ENCODE results near the gene SH3D21. TPM values are rescaled to one million over a fixed set of nuclear protein-coding genes. Genes with fewer than 3 reads are reported as not detected.
A peak's percentile ranks its signal among the peaks of the same experiment; 100 is the strongest.

The SH3D21 gene
- total RNA-seq, 3 donors from 2014 or later (not counting 1 experiment from before 2014, with no cell fraction given), result 1.9 to 2.6 (median 2.5) TPM

GRCh38 chr1:36352910-36353878 is 47.0 kb downstream of the SH3D21 start:
- no peaks in the 10 kb centered on the region for H3K27me3 ChIP-seq (ENCODE audit: control insufficient read depth, insufficient read depth, low read length)
- Mint-ChIP-seq H3K27me3 (ENCODE audit: low read depth in 2 of 2) (no peaks in the 10 kb centered on the region), H3K9me3 (no peaks in the 10 kb centered on the region), H3K4me3 (no peak overlapping the region), H3K27ac (peak overlapping the region in 1 of 2 donors; percentile 84), H3K36me3 (no peaks in the 10 kb centered on the region), H3K4me1 (peaks cover 0 to 28% of the 10 kb centered on the region in 2 donors)
- DNase-seq (no peak), ATAC-seq (no peak)
- intact Hi-C loops (cut with micrococcal nuclease), result no loop called here
- 84% methylated on average over 15 of the region's 15 CpGs for WGBS (ENCODE audit: insufficient coverage)
- no peak for TF ChIP-seq CTCF (IDR thresholded peaks at IDR 0.05)
- H3K36me3 ChIP-seq (ENCODE audit: control insufficient read depth, insufficient read depth, low read length), result peaks cover 57% of the 10 kb centered on the region
- H3K9me3 ChIP-seq (ENCODE audit: control insufficient read depth, insufficient read depth, low read length), result no peaks in the 10 kb centered on the region
- no peak overlapping the region for H3K27ac ChIP-seq (ENCODE audit: low read length)
- peaks cover 36% of the 10 kb centered on the region for H3K4me1 ChIP-seq (ENCODE audit: control insufficient read depth, insufficient read depth, low read length)
- H3K4me3 ChIP-seq (ENCODE audit: low read length), result no peak overlapping the region

- no peak for DNase-seq
- Mint-ChIP-seq H3K9me3 (no peaks in the 10 kb centered on the region), H3K4me1 (peaks cover 0 to 28% of the 10 kb centered on the region in 2 donors), H3K36me3 (no peaks in the 10 kb centered on the region), H3K27me3 (ENCODE audit: low read depth in 2 of 2) (no peaks in the 10 kb centered on the region), H3K4me3 (no peak overlapping the region), H3K27ac (peak overlapping the region in 1 of 2 donors; percentile 18)
- Histone ChIP-seq H3K36me3 (ENCODE audit: control insufficient read depth, insufficient read depth, low read length) (peaks cover 55% of the 10 kb centered on the region), H3K4me1 (ENCODE audit: control insufficient read depth, insufficient read depth, low read length) (peaks cover 25% of the 10 kb centered on the region), H3K27me3 (ENCODE audit: control insufficient read depth, insufficient read depth, low read length) (no peaks in the 10 kb centered on the region), H3K4me3 (ENCODE audit: low read length) (no peak overlapping the region), H3K9me3 (ENCODE audit: control insufficient read depth, insufficient read depth, low read length) (no peaks in the 10 kb centered on the region), H3K27ac (ENCODE audit: low read length) (no peak overlapping the region)
- no peak for TF ChIP-seq CTCF (IDR thresholded peaks at IDR 0.05)
- WGBS (ENCODE audit: insufficient coverage), result 98% methylated on average over 11 of the region's 11 CpGs
- intact Hi-C loops (cut with micrococcal nuclease), result no loop called here
- ATAC-seq, result no peak
These were observed 48.3 kb downstream of the SH3D21 start for GRCh38 chr1:36354486-36354885.

- no peaks in the 10 kb centered on the region for H3K36me3 Mint-ChIP-seq
- intact Hi-C loops (cut with micrococcal nuclease), result no loop called here
These were observed 49.6 kb downstream of the SH3D21 start for GRCh38 chr1:36355811-36356210.

More at GRCh38 chr1:36355811-36356210, 49.6 kb downstream of the SH3D21 start:
- ATAC-seq, result no peak
- Mint-ChIP-seq H3K27me3 (ENCODE audit: low read depth in 2 of 2) (no peaks in the 10 kb centered on the region), H3K4me3 (no peak overlapping the region), H3K9me3 (no peaks in the 10 kb centered on the region), H3K4me1 (peaks cover 0 to 19% of the 10 kb centered on the region in 2 donors), H3K27ac (no peak overlapping the region)
- TF ChIP-seq CTCF (IDR thresholded peaks at IDR 0.05), result no peak
- Histone ChIP-seq H3K4me3 (ENCODE audit: low read length) (no peak overlapping the region), H3K4me1 (ENCODE audit: control insufficient read depth, insufficient read depth, low read length) (peaks cover 18% of the 10 kb centered on the region), H3K27me3 (ENCODE audit: control insufficient read depth, insufficient read depth, low read length) (no peaks in the 10 kb centered on the region), H3K9me3 (ENCODE audit: control insufficient read depth, insufficient read depth, low read length) (no peaks in the 10 kb centered on the region), H3K36me3 (ENCODE audit: control insufficient read depth, insufficient read depth, low read length) (peaks cover 60% of the 10 kb centered on the region), H3K27ac (ENCODE audit: low read length) (no peak overlapping the region)
- no peak for DNase-seq
- WGBS (ENCODE audit: insufficient coverage), result 88% methylated on average over 4 of the region's 4 CpGs

All from natural killer cell (primary cell).